Measurements from ENCODE around the gene SCN3B.

DNA sequence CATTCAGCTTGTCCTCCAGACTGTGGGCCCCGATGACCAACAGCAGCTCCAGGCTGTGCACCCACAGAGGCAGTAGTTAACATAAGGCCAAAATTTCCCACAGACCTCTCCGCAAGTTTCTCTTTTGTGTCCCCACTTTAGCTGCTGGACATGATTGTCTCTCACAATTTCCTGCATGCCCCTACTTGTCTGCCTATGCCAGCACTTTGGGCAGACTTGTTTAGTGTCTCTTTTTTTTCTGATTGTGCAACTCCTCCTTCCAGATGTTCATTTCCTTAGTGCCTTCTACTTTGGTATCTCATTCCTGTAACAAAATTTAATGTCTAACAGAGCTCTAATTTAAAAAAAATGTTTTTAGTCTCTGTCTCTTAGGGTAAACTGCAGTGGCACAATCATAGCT is 23.8 kb upstream of the SCN3B start:
- TF ChIP-seq MYNN (IDR thresholded peaks at IDR 0.05) (no peak), MYNN (CRISPR knock-in tag; IDR thresholded peaks at IDR 0.05) (no peak), SIX5 (IDR thresholded peaks at IDR 0.05; ENCODE audit: borderline replicate concordance in 1 of 2, insufficient read depth in 1 of 2, low read depth in 1 of 2, low read length in 2 of 2) (no peak), POLR2A (conservative IDR thresholded peaks at IDR 0.05) (no peak), DPF2 (IDR thresholded peaks at IDR 0.05) (no peak)
- TF ChIP-seq, protein P1, sequence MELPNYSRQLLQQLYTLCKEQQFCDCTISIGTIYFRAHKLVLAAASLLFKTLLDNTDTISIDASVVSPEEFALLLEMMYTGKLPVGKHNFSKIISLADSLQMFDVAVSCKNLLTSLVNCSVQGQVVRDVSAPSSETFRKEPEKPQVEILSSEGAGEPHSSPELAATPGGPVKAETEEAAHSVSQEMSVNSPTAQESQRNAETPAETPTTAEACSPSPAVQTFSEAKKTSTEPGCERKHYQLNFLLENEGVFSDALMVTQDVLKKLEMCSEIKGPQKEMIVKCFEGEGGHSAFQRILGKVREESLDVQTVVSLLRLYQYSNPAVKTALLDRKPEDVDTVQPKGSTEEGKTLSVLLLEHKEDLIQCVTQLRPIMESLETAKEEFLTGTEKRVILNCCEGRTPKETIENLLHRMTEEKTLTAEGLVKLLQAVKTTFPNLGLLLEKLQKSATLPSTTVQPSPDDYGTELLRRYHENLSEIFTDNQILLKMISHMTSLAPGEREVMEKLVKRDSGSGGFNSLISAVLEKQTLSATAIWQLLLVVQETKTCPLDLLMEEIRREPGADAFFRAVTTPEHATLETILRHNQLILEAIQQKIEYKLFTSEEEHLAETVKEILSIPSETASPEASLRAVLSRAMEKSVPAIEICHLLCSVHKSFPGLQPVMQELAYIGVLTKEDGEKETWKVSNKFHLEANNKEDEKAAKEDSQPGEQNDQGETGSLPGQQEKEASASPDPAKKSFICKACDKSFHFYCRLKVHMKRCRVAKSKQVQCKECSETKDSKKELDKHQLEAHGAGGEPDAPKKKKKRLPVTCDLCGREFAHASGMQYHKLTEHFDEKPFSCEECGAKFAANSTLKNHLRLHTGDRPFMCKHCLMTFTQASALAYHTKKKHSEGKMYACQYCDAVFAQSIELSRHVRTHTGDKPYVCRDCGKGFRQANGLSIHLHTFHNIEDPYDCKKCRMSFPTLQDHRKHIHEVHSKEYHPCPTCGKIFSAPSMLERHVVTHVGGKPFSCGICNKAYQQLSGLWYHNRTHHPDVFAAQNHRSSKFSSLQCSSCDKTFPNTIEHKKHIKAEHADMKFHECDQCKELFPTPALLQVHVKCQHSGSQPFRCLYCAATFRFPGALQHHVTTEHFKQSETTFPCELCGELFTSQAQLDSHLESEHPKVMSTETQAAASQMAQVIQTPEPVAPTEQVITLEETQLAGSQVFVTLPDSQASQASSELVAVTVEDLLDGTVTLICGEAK (IDR thresholded peaks at IDR 0.05), result no peak
- TF ChIP-seq, protein P1 (CRISPR knock-in tag; IDR thresholded peaks at IDR 0.05), result no peak
- TF ChIP-seq, protein P2, sequence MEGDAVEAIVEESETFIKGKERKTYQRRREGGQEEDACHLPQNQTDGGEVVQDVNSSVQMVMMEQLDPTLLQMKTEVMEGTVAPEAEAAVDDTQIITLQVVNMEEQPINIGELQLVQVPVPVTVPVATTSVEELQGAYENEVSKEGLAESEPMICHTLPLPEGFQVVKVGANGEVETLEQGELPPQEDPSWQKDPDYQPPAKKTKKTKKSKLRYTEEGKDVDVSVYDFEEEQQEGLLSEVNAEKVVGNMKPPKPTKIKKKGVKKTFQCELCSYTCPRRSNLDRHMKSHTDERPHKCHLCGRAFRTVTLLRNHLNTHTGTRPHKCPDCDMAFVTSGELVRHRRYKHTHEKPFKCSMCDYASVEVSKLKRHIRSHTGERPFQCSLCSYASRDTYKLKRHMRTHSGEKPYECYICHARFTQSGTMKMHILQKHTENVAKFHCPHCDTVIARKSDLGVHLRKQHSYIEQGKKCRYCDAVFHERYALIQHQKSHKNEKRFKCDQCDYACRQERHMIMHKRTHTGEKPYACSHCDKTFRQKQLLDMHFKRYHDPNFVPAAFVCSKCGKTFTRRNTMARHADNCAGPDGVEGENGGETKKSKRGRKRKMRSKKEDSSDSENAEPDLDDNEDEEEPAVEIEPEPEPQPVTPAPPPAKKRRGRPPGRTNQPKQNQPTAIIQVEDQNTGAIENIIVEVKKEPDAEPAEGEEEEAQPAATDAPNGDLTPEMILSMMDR (IDR thresholded peaks at IDR 0.05 in 2 of 3, conservative IDR thresholded peaks at IDR 0.05 in 1 of 3; ENCODE audit: insufficient read depth in 2 of 3, low read depth in 1 of 3, low read length in 3 of 3), result no peak
- TF ChIP-seq, protein P3, sequence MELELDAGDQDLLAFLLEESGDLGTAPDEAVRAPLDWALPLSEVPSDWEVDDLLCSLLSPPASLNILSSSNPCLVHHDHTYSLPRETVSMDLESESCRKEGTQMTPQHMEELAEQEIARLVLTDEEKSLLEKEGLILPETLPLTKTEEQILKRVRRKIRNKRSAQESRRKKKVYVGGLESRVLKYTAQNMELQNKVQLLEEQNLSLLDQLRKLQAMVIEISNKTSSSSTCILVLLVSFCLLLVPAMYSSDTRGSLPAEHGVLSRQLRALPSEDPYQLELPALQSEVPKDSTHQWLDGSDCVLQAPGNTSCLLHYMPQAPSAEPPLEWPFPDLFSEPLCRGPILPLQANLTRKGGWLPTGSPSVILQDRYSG (tag; conservative IDR thresholded peaks at IDR 0.05; ENCODE audit: low read depth), result no peak
